AG08396 (cell line): Measurements from ENCODE around the gene PKMYT1.

Experiments used
- DNase-seq: peaks from one replicate; pipeline ENCODE4 v3.0.0; 2012; ENCODE audit warnings: low spot score, mixed read lengths

PKMYT1 gene

GRCh38 chr16:2980227-2981176, at the start of gene PKMYT1:
PKMYT1 (minus strand) TSS chr16:2980446; CDS start chr16:2979657, 789 bp downstream.
- DNase-seq, result peak; percentile 100

GRCh38 chr16:3029491-3030221, 49.4 kb upstream of the PKMYT1 start:
- peak; percentile 73 for DNase-seq

- no peak for DNase-seq
These were observed 48.6 kb upstream of the PKMYT1 start for GRCh38 chr16:3028716-3029319.

- peak; percentile 78 for DNase-seq
These were observed 47.9 kb upstream of the PKMYT1 start for GRCh38 chr16:3027983-3028715.

- no peak for DNase-seq
These were observed 47.2 kb upstream of the PKMYT1 start for GRCh38 chr16:3027489-3027795.

GRCh38 chr16:3026609-3027488, 46.6 kb upstream of the PKMYT1 start:
- no peak for DNase-seq

GRCh38 chr16:3026003-3026378, 45.7 kb upstream of the PKMYT1 start:
- DNase-seq, result no peak

- no peak for DNase-seq
These were observed 45.1 kb upstream of the PKMYT1 start for GRCh38 chr16:3025032-3026002.

GRCh38 chr16:3023669-3024478, 43.6 kb upstream of the PKMYT1 start, which contains the start of the genes HCFC1R1 and THOC6:
HCFC1R1 (minus strand) TSS chr16:3023942; CDS start chr16:3023941, 1 bp downstream.
THOC6 (plus strand) TSS chr16:3024035; CDS start chr16:3024327, 292 bp downstream.
- DNase-seq, result peak; percentile 87

- DNase-seq, result peak; percentile 66
These were observed 43.1 kb upstream of the PKMYT1 start for GRCh38 chr16:3023415-3023668.

GRCh38 chr16:3022684-3023414, 42.6 kb upstream of the PKMYT1 start:
- no peak for DNase-seq

- DNase-seq, result peak; percentile 92
These were observed 42.0 kb upstream of the PKMYT1 start for GRCh38 chr16:3022208-3022683.

GRCh38 chr16:3021449-3022207, 41.4 kb upstream of the PKMYT1 start:
- DNase-seq, result peak; percentile 88

GRCh38 chr16:3020604-3021448, 40.6 kb upstream of the PKMYT1 start:
- DNase-seq, result peak; percentile 94

- DNase-seq, result peak; percentile 95
These were observed 40.0 kb upstream of the PKMYT1 start, which contains the start of gene TNFRSF12A for GRCh38 chr16:3020247-3020603. TNFRSF12A (plus strand) TSS chr16:3020368; CDS start chr16:3020398, 30 bp downstream.

- no peak for DNase-seq
These were observed 39.5 kb upstream of the PKMYT1 start for GRCh38 chr16:3019594-3020246.
